ENCODE measurements around the gene ZNF530. TPM values are rescaled to one million over a fixed set of nuclear protein-coding genes. Genes with fewer than 3 reads are reported as not detected.

Gene ZNF530
- total and polyA plus RNA-seq, 9 of the 15 experiments (the other 6 are each of a cell fraction or from before 2014, with no cell fraction given) = 0.28 to 5.9 (median 4.0) TPM

DNA sequence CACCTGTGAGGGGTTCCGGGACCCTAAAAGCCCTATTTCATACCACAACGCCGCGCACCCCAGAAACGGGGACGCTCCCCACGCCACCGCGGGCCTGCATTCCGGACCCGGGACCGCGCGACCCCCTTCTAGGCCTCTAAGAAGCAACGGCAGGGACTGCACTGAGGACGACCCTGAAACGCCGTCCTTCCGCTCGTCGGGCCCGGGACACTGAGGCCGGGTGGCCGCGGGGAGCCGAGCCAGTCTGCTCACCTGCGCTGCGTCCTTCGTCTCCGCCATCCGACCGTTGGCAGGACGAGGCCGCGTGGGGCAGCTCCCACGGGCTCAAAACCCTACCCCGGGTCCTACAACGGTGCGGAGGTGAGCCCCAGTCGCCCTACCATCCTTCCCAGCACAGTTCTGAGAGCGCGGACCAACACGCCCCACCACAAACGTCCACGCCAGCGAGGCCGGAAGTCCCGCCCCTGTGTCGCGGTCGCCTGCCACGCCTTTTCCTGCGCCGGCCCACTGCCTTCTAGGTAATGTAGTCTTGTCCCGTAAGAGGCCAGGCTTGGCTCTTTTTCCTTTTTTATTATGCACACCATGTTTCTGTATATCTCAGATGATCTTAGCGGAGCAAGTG is 40.2 kb upstream of the ZNF530 start, which contains the start of gene ZNF550:
TSS of gene ZNF550 (minus strand) at position 460 of the 622 bp plus-strand sequence. CDS start at position 279, 181 bp downstream.
- Histone ChIP-seq H3K4me1 (replicated peaks in 1 of 2; ENCODE audit: control insufficient read depth in 2 of 2, insufficient read depth in 2 of 2, low read length in 2 of 2) (peaks cover 0 to 11% of the 10 kb centered on the region in 2 experiments; a peak in 2 of 5 replicates), H3K9ac (ENCODE audit: insufficient read depth in 1 of 2, low read depth in 2 of 2, low read length in 2 of 2) (peak within 1 kb of the TSS; percentile 69 to 90), H3K36me3 (ENCODE audit: control insufficient read depth, insufficient read depth, low read length) (peaks cover 15% of the 10 kb centered on the region), H3K4me3 (peak within 1 kb of the TSS; percentile 88), H3K27me3 (ENCODE audit: control insufficient read depth in 2 of 2, insufficient read depth in 2 of 2, low read length in 2 of 2) (no peaks in the 10 kb centered on the region; a peak in 1 of 5 replicates), H4K20me1 (replicated peaks; ENCODE audit: control insufficient read depth, insufficient read depth, low read length) (no peaks in the 10 kb centered on the region), H3K4me2 (ENCODE audit: insufficient read depth, low read length) (peak within 1 kb of the TSS; percentile 71), H3K79me2 (ENCODE audit: control insufficient read depth, insufficient read depth, low read length) (peaks cover 20% of the 10 kb centered on the region), H3K27ac (ENCODE audit: extremely low read depth, low read depth, low read length) (peak within 1 kb of the TSS; percentile 69), H3K9me1 (ENCODE audit: control insufficient read depth, insufficient read depth, low read length) (no peaks in the 10 kb centered on the region), H3K9me3 (replicated peaks; ENCODE audit: control insufficient read depth, insufficient read depth, low read depth, low read length) (0 out of 2 replicates have a peak, but pooled peaks cover 2% of the 10 kb centered on the region), H2AFZ (ENCODE audit: low read depth, low read length) (peak within 1 kb of the TSS; percentile 94)
- in situ Hi-C loops (cut with MboI) (no loop called here), intact Hi-C loops (cut with micrococcal nuclease) (no loop called here)
- POLR2A ChIA-PET = no interaction called here
- FAIRE-seq = peak; percentile 77
- DNase-seq (ENCODE audit: extremely low read depth in 1 of 4, low spot score in 3 of 4) = peak; percentile 83 to 85 (median 84)
- CTCF ChIA-PET (ENCODE audit: low intra/inter-chr PET ratio) = no interaction called here
- TSS peak; percentile 79 for BruUV-seq (replicated peaks)
- peak; percentile 100 for ATAC-seq
- 4% methylated on average over 32 of the region's 56 CpGs for WGBS (ENCODE audit: insufficient coverage, low coverage, missing lambda C conversion rate)
- no peak for TF ChIP-seq MITF (IDR thresholded peaks at IDR 0.05)
- no peak for TF ChIP-seq NFATC3 (IDR thresholded peaks at IDR 0.05)
- TF ChIP-seq KLF1 (tag; IDR thresholded peaks at IDR 0.05) = 0 out of 2 replicates have a peak, but pooled peaks have one; percentile 25
- TF ChIP-seq, protein P1, sequence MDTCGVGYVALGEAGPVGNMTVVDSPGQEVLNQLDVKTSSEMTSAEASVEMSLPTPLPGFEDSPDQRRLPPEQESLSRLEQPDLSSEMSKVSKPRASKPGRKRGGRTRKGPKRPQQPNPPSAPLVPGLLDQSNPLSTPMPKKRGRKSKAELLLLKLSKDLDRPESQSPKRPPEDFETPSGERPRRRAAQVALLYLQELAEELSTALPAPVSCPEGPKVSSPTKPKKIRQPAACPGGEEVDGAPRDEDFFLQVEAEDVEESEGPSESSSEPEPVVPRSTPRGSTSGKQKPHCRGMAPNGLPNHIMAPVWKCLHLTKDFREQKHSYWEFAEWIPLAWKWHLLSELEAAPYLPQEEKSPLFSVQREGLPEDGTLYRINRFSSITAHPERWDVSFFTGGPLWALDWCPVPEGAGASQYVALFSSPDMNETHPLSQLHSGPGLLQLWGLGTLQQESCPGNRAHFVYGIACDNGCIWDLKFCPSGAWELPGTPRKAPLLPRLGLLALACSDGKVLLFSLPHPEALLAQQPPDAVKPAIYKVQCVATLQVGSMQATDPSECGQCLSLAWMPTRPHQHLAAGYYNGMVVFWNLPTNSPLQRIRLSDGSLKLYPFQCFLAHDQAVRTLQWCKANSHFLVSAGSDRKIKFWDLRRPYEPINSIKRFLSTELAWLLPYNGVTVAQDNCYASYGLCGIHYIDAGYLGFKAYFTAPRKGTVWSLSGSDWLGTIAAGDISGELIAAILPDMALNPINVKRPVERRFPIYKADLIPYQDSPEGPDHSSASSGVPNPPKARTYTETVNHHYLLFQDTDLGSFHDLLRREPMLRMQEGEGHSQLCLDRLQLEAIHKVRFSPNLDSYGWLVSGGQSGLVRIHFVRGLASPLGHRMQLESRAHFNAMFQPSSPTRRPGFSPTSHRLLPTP (IDR thresholded peaks at IDR 0.05; ENCODE audit: borderline replicate concordance, extremely low read depth, insufficient read length) = no peak
- TF ChIP-seq, protein P2, sequence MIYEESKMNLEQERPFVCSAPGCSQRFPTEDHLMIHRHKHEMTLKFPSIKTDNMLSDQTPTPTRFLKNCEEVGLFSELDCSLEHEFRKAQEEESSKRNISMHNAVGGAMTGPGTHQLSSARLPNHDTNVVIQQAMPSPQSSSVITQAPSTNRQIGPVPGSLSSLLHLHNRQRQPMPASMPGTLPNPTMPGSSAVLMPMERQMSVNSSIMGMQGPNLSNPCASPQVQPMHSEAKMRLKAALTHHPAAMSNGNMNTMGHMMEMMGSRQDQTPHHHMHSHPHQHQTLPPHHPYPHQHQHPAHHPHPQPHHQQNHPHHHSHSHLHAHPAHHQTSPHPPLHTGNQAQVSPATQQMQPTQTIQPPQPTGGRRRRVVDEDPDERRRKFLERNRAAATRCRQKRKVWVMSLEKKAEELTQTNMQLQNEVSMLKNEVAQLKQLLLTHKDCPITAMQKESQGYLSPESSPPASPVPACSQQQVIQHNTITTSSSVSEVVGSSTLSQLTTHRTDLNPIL (CRISPR knock-in tag; IDR thresholded peaks at IDR 0.05) = no peak
- TF ChIP-seq BCOR (IDR thresholded peaks at IDR 0.05) = no peak
- peak; percentile 74; the same call in 1 of the 2 replicates for TF ChIP-seq PHF8 (IDR thresholded peaks at IDR 0.05; ENCODE audit: borderline replicate concordance, low read length)
- TF ChIP-seq KDM5B (IDR thresholded peaks at IDR 0.05; ENCODE audit: insufficient replicate concordance, low read depth, low read length) = peak; percentile 75
- peak; percentile 96 for TF ChIP-seq CREM (IDR thresholded peaks at IDR 0.05; ENCODE audit: low read depth)
- TF ChIP-seq PHTF2 (CRISPR knock-in tag; IDR thresholded peaks at IDR 0.05) = no peak
- TF ChIP-seq ZFX (CRISPR knock-in tag; IDR thresholded peaks at IDR 0.05) = peak; percentile 42
- TF ChIP-seq TBL1XR1 (IDR thresholded peaks at IDR 0.05; ENCODE audit: low read length in 2 of 2) = no peak
- TF ChIP-seq ZNF133 (CRISPR knock-in tag; IDR thresholded peaks at IDR 0.05) = no peak
- TF ChIP-seq CREB3L1 (IDR thresholded peaks at IDR 0.05; ENCODE audit: borderline replicate concordance, low read depth) = peak; percentile 73; the same call in 1 of the 2 replicates

All from K562 (cell line).